A549 (cell line): ENCODE results near the gene TRIM29. TPM values are rescaled to one million over a fixed set of nuclear protein-coding genes. Genes with fewer than 3 reads are reported as not detected.
A peak's percentile ranks its signal among the peaks of the same experiment; 100 is the strongest.

Experiments used
- ATAC-seq, 2 experiments: fragments of 200-7000 bp in 1 of 2; fragments of >200 bp in 1 of 2; cut with Nextera tagmentation in 1 of 2; cut with Tn5 transposase in 1 of 2; 3 replicates each; pipeline versions ENCODE4 v1.8.0 to v1.9.1; 2018 to 2020; ENCODE audit warnings: mild to moderate bottlenecking in 1 of 2, moderate library complexity in 1 of 2
- CTCF ChIA-PET: fragments of 300-600 bp; sonication (Branson Sonifier 250); formaldehyde crosslinking; extraction: SDS; loops from one replicate; lab custom pipeline; 2021; ENCODE audit warnings: antibody characterized with exemption, inconsistent platforms; lab: Yijun Ruan, JAX
- POLR2A ChIA-PET: fragments of 350-600 bp; formaldehyde crosslinking; extraction: SDS; loops from one replicate; lab custom pipeline; 2021; ENCODE audit warnings: antibody characterized with exemption, inconsistent platforms; lab: Yijun Ruan, JAX
- DNase-seq, 2 experiments: peaks; one replicate each; pipeline versions ENCODE4 v3.0.0 to v3.0.0-alpha.2; 2011 to 2016; ENCODE audit warnings: low read depth in 1 of 2, low spot score in 1 of 2
- FAIRE-seq: peaks from 2 replicates; lab custom pipeline; 2011; peaks lifted over from hg19 to GRCh38; lab: Jason Lieb, UNC
- H3K27ac ChIP-seq, 2 experiments: fragments of >200 bp; sonication (Bioruptor Twin); formaldehyde crosslinking; 3 replicates each; pipeline ENCODE4 v1.5.1; 2016 to 2017
- H3K4me1 ChIP-seq: fragments of >200 bp; sonication (Bioruptor Twin); formaldehyde crosslinking; 3 replicates; pipeline ENCODE4 v1.6.1; 2016
- H3K4me2 ChIP-seq: fragments of >200 bp; sonication (Bioruptor Twin); formaldehyde crosslinking; 3 replicates; pipeline ENCODE4 v1.6.1; 2016
- H3K4me3 ChIP-seq: fragments of >200 bp; sonication (Bioruptor Twin); formaldehyde crosslinking; 3 replicates; pipeline ENCODE4 v1.5.1; 2016
- H3K9me3 ChIP-seq: fragments of >200 bp; sonication (Bioruptor Twin); formaldehyde crosslinking; 3 replicates; pipeline ENCODE4 v1.6.1; 2016
- ATOH8 ChIP-seq: fragments of 250-450 bp; sonication (Bioruptor Pico); IDR thresholded peaks from 2 replicates; pipeline ENCODE4 v1.5.0; 2020; ENCODE audit warnings: low read depth, mild to moderate bottlenecking, moderate library complexity
- BHLHE40 ChIP-seq: IDR thresholded peaks from 2 replicates; pipeline ENCODE4 v1.6.1; 2012; ENCODE audit warnings: low read depth, low read length, inconsistent platforms
- CBX2 ChIP-seq: fragments of 200-600 bp; sonication (generic); IDR thresholded peaks from 2 replicates; pipeline ENCODE4 v1.6.1; 2016; ENCODE audit warnings: low read depth, mild to moderate bottlenecking, borderline replicate concordance
- EHMT2 ChIP-seq: fragments of 200-600 bp; sonication (generic); IDR thresholded peaks from 2 replicates; pipeline ENCODE4 v1.6.1; 2016; ENCODE audit warnings: antibody characterized with exemption, low read depth, mild to moderate bottlenecking, moderate library complexity
- ELK1 ChIP-seq: fragments of 150-350 bp; IDR thresholded peaks from 2 replicates; pipeline ENCODE4 v1.6.1; 2014; ENCODE audit warnings: low read depth, mild to moderate bottlenecking, low read length
- ESRRA ChIP-seq: fragments of 150-350 bp; IDR thresholded peaks from 2 replicates; pipeline ENCODE4 v1.6.1; 2014; ENCODE audit warnings: mild to moderate bottlenecking, low read length, borderline replicate concordance
- FOSL2 ChIP-seq, 2 experiments: fragments of 450-650 bp in 1 of 2; fragments of >200 bp in 1 of 2; sonication (Bioruptor Twin) in 1 of 2; formaldehyde crosslinking; IDR thresholded peaks; 2 replicates each; pipeline versions ENCODE4 v1.5.0 to v1.6.1; 2016 to 2020; ENCODE audit warnings: mild to moderate bottlenecking in 1 of 2, moderate library complexity in 1 of 2
- HES2 ChIP-seq: fragments of >200 bp; sonication (Bioruptor Twin); formaldehyde crosslinking; IDR thresholded peaks from 2 replicates; pipeline ENCODE4 v1.6.1; 2016
- HOXB13 ChIP-seq: fragments of 250-450 bp; sonication (Bioruptor Pico); IDR thresholded peaks from 2 replicates; pipeline ENCODE4 v1.5.0; 2020; ENCODE audit warnings: low read depth, mild to moderate bottlenecking, moderate library complexity
- HOXB5 ChIP-seq: fragments of 250-450 bp; sonication (Bioruptor Pico); IDR thresholded peaks from 2 replicates; pipeline ENCODE4 v1.5.0; 2020; ENCODE audit warnings: mild to moderate bottlenecking, moderate library complexity
- NFE2L2 ChIP-seq: fragments of 150-350 bp; conservative IDR thresholded peaks from 2 replicates; pipeline ENCODE4 v1.6.1; 2014; ENCODE audit warnings: low read length
- NPAS2 ChIP-seq: fragments of 250-450 bp; sonication (Bioruptor Pico); IDR thresholded peaks from 2 replicates; pipeline ENCODE4 v1.8.0; 2022; ENCODE audit warnings: mild to moderate bottlenecking, moderate library complexity, borderline replicate concordance
- NR3C1 ChIP-seq: fragments of >200 bp; sonication (Bioruptor Twin); formaldehyde crosslinking; IDR thresholded peaks from 3 replicates; pipeline ENCODE4 v1.6.1; 2017
- RARB ChIP-seq: fragments of 250-450 bp; sonication (Bioruptor Pico); IDR thresholded peaks from 2 replicates; pipeline ENCODE4 v1.8.0; 2021; ENCODE audit warnings: mild to moderate bottlenecking, moderate library complexity
- RCOR1 ChIP-seq: fragments of 150-350 bp; IDR thresholded peaks from 2 replicates; pipeline ENCODE4 v1.6.1; 2014; ENCODE audit warnings: antibody characterized with exemption, low read length, low read depth
- ZC3H11A ChIP-seq: fragments of 450-650 bp; IDR thresholded peaks from 2 replicates; pipeline ENCODE4 v1.6.1; 2014; ENCODE audit warnings: antibody characterized with exemption, mild to moderate bottlenecking
- WGBS: methylation state at CpG from one replicate; pipeline ENCODE4 v1.1.6; 2017; ENCODE audit errors: missing lambda C conversion rate; 5-methylcytosine and 5-hydroxymethylcytosine counted together
- polyA plus RNA-seq, 4 experiments: library from polyadenylated mRNA; depleted of rRNA in 3 of 4; stranded (reverse); fragments of >200 nt; fragmentation: RNase III in 1 of 4; extraction: RNeasy Plus Mini Kit Qiagen cat#74134 plus additional on column Dnase treatment in 1 of 4; gene quantifications; 2 replicates in 3 of 4; 3 replicates in 1 of 4; pipeline ENCODE4 v1.2.3, GENCODE V29; 2011 to 2017

The TRIM29 gene
- polyA plus RNA-seq, 2 of the 4 experiments (the other 2 are of a cell fraction): 2.7 to 3.6 TPM

- ATAC-seq (no peak), DNase-seq (no peak), FAIRE-seq (no peak)
- no peaks in the 10 kb centered on the region for H3K9me3 ChIP-seq
- H3K27ac ChIP-seq: no peak overlapping the region
- ChIA-PET CTCF (interaction anchor here (1.9 kb wide), 1 partner anchor 22 kb away, joined by 6 read pairs; no protein-coding TSS in a partner anchor), POLR2A (no interaction called here)
- peaks cover 18% of the 10 kb centered on the region for H3K4me1 ChIP-seq
- WGBS: 64% methylated on average over 7 of the region's 8 CpGs
- H3K4me2 ChIP-seq: no peak overlapping the region
- TF ChIP-seq HOXB5 (CRISPR knock-in tag) (no peak), BHLHE40 (no peak), CBX2 (no peak), NFE2L2 (no peak), HES2 (no peak), ESRRA (no peak), FOSL2 (IDR thresholded peaks at IDR 0.05) (no peak), FOSL2 (CRISPR knock-in tag; IDR thresholded peaks at IDR 0.05) (no peak)
- H3K4me3 ChIP-seq: no peak overlapping the region
Observed at GRCh38 chr11:120130991-120131760, 6.7 kb downstream of the TRIM29 start.

- no peak overlapping the region for H3K27ac ChIP-seq
Observed at GRCh38 chr11:120130176-120130980, 7.5 kb downstream of the TRIM29 start.

GRCh38 chr11:120129570-120129969, 8.3 kb downstream of the TRIM29 start:
- TF ChIP-seq NR3C1 (no peak), NPAS2 (CRISPR knock-in tag) (no peak), ELK1 (no peak), RCOR1 (no peak), ZC3H11A (no peak), EHMT2 (no peak)
- H3K9me3 ChIP-seq: no peaks in the 10 kb centered on the region
- peaks cover 29% of the 10 kb centered on the region for H3K4me1 ChIP-seq
- CTCF ChIA-PET: interaction anchor here (1.2 to 1.9 kb wide), 2 partner anchors 21 to 105 kb away, joined by 4 to 6 read pairs; no protein-coding TSS in a partner anchor
- no peak for FAIRE-seq
- ATAC-seq: no peak
- no peak for DNase-seq
- POLR2A ChIA-PET: no interaction called here
- H3K4me3 ChIP-seq: no peak overlapping the region
- 67% methylated on average over 2 of the region's 9 CpGs for WGBS
- peak overlapping the region; percentile 70 to 72; a peak in 5 of 6 replicates for H3K27ac ChIP-seq
- H3K4me2 ChIP-seq: no peak overlapping the region

More at GRCh38 chr11:120130176-120130980, 7.5 kb downstream of the TRIM29 start:
- Histone ChIP-seq H3K9me3 (no peaks in the 10 kb centered on the region), H3K4me1 (peaks cover 21% of the 10 kb centered on the region), H3K4me3 (no peak overlapping the region), H3K4me2 (no peak overlapping the region)
- ATAC-seq (no peak), FAIRE-seq (no peak), DNase-seq (no peak)
- CTCF ChIA-PET: interaction anchor here (1.2 to 1.9 kb wide), 2 partner anchors 22 to 104 kb away, joined by 4 to 6 read pairs; no protein-coding TSS in a partner anchor
- 70% methylated on average over 7 of the region's 8 CpGs for WGBS
- POLR2A ChIA-PET: no interaction called here
- no peak for TF ChIP-seq RCOR1
- no peak for TF ChIP-seq HOXB13 (CRISPR knock-in tag)
- TF ChIP-seq RARB: no peak
- TF ChIP-seq ELK1: no peak
- TF ChIP-seq ATOH8 (CRISPR knock-in tag): no peak
